ENCODE measurements around the gene FAM13A. TPM values are rescaled to one million over a fixed set of nuclear protein-coding genes. Genes with fewer than 3 reads are reported as not detected.

FAM13A gene
- total RNA-seq, 1 donor from 2014 or later = 13.2 TPM

DNA sequence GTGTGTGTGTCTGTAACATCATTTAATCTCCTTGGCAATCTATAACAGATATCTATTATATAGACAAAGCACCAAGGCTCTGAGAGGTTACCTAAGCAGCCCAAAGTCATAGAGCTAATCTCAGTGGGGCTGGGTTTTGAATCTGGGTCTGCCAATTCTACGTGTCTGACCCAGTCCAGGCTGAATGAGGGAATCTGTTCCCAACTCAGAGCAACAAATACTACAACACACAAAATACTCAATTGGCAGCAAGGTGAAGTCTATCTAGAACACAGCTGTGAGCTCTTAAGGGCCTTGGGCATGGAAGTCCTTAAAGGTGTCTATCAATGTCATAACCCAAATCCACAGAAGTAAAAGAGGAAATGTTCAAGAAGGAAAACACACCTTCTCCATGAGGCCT lies 311.8 kb downstream of the FAM13A start:
- Histone ChIP-seq H3K27ac (peak overlapping the region; percentile 4 to 60), H3K27me3 (no peaks in the 10 kb centered on the region), H3K36me3 (peaks cover 30 to 37% of the 10 kb centered on the region in 2 donors), H3K4me1 (peaks cover 8 to 15% of the 10 kb centered on the region in 2 donors), H3K9me3 (no peaks in the 10 kb centered on the region), H3K4me3 (no peak overlapping the region)
- DNase-seq (ENCODE audit: low spot score in 2 of 2) = no peak
- no peak for TF ChIP-seq CTCF (IDR thresholded peaks at IDR 0.05)
- intact Hi-C loops (cut with DNase I) = no loop called here

- no peak for DNase-seq (ENCODE audit: low spot score in 2 of 2)
- intact Hi-C loops (cut with DNase I) = no loop called here
- no peaks in the 10 kb centered on the region for H3K9me3 ChIP-seq
- H3K36me3 ChIP-seq = peaks cover 25 to 31% of the 10 kb centered on the region in 2 donors
- H3K27ac ChIP-seq = peak overlapping the region; percentile 20 to 60
- no peaks in the 10 kb centered on the region for H3K27me3 ChIP-seq
- peaks cover 8 to 15% of the 10 kb centered on the region in 2 donors for H3K4me1 ChIP-seq
- H3K4me3 ChIP-seq = no peak overlapping the region
- TF ChIP-seq CTCF (IDR thresholded peaks at IDR 0.05) = no peak
Observed at GRCh38 chr4:88744609-88745008, 312.4 kb downstream of the FAM13A start.

- Histone ChIP-seq H3K27ac (peak overlapping the region; percentile 21 to 60), H3K27me3 (no peaks in the 10 kb centered on the region), H3K4me3 (no peak overlapping the region), H3K36me3 (peaks cover 15 to 22% of the 10 kb centered on the region in 2 donors), H3K4me1 (peaks cover 8 to 19% of the 10 kb centered on the region in 2 donors), H3K9me3 (no peaks in the 10 kb centered on the region)
- DNase-seq (ENCODE audit: low spot score in 2 of 2) = no peak
- intact Hi-C loops (cut with DNase I) = no loop called here
- TF ChIP-seq CTCF (IDR thresholded peaks at IDR 0.05) = no peak
Observed at GRCh38 chr4:88743696-88744095, 313.3 kb downstream of the FAM13A start.

GRCh38 chr4:88742561-88742960 lies 314.4 kb downstream of the FAM13A start:
- H3K9me3 ChIP-seq = no peaks in the 10 kb centered on the region
- no peak overlapping the region for H3K4me3 ChIP-seq
- no peak for DNase-seq (ENCODE audit: low spot score in 2 of 2)
- no peak overlapping the region for H3K27ac ChIP-seq
- intact Hi-C loops (cut with DNase I) = no loop called here
- no peak for TF ChIP-seq CTCF (IDR thresholded peaks at IDR 0.05)
- H3K4me1 ChIP-seq = peaks cover 8 to 28% of the 10 kb centered on the region in 2 donors
- H3K36me3 ChIP-seq = peaks cover 12% of the 10 kb centered on the region in 2 donors
- no peaks in the 10 kb centered on the region for H3K27me3 ChIP-seq

GRCh38 chr4:88738180-88738579 lies 318.8 kb downstream of the FAM13A start:
- peaks cover 0 to 6% of the 10 kb centered on the region in 2 donors for H3K36me3 ChIP-seq
- H3K27me3 ChIP-seq = no peaks in the 10 kb centered on the region
- intact Hi-C loops (cut with DNase I) = no loop called here
- H3K9me3 ChIP-seq = no peaks in the 10 kb centered on the region
- TF ChIP-seq CTCF (IDR thresholded peaks at IDR 0.05) = no peak
- no peak overlapping the region for H3K4me3 ChIP-seq
- peaks cover 8 to 33% of the 10 kb centered on the region in 2 donors for H3K4me1 ChIP-seq
- peak overlapping the region; percentile 42 to 63 for H3K27ac ChIP-seq
- DNase-seq (ENCODE audit: low spot score in 2 of 2) = no peak

Data from ascending aorta (tissue), 2 donors.